Left ventricle myocardium superior (tissue), 1 donor: Measurements from ENCODE around the gene MPPED2. TPM values are rescaled to one million over a fixed set of nuclear protein-coding genes. Genes with fewer than 3 reads are reported as not detected.

Experiments used
- ATAC-seq: fragments of 200-7000 bp; cut with Tn5 transposase; one replicate; pipeline ENCODE4 v1.9.1; 2020; ENCODE audit warnings: mild to moderate bottlenecking, moderate library complexity
- DNase-seq: peaks from one replicate; pipeline ENCODE4 v3.0.0-alpha.2; 2020
- intact Hi-C: fragments of 100-400 bp; cut with micrococcal nuclease; formaldehyde crosslinking; loops from one replicate; pipeline ENCODE4 v1.11.0; 2022
- total RNA-seq: library from RNA; stranded (reverse); fragmentation: NEBNext Ultra II Directional; extraction: Animal tissue kit (Norgen Biotek cat#: 25700); gene quantifications from one replicate; pipeline ENCODE4 v1.2.1, GENCODE V29; 2021
- donor health status: DM: no; HTN: yes; CAD: no; lungs with severe emphysema.

Gene MPPED2
- total RNA-seq, 1 donor from 2014 or later, result 12.3 TPM

- intact Hi-C loops, result no loop called here
- ATAC-seq, result no peak
Observed at GRCh38 chr11:30395751-30396150, 190.4 kb downstream of the MPPED2 start.

GRCh38 chr11:30393012-30393411 lies 193.1 kb downstream of the MPPED2 start:
- peak; percentile 18 for ATAC-seq
- no peak for DNase-seq
- intact Hi-C loops, result no loop called here

More at GRCh38 chr11:30395751-30396150, 190.4 kb downstream of the MPPED2 start:
- DNase-seq, result no peak

DNA sequence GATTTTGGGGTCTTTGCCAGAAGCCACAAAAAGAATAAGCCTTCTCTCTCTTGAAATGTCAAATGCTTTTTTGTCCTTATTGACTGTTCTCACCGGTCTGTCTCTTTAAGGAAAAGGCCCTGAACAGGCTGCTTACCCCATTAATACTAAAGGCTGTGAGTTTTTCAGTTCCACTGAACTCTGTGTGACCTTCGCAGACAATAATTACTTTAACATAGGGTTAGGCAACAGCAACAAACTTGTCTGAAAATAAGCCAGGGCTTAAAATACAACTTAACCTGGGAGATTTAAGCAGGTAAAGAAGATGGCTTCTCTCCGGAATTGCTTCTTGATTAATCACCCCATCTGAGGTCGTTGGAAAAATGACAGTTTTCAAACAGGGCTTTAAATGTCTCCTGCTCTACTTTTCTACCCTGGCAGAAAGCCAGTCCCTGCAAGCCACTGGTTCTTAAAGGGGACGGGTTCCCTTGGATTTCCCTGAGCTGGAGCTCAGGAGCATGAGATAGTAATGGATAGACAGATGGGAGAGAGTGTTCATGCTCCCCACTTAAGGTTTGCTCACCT lies 193.8 kb downstream of the MPPED2 start:
- peak; percentile 69 for ATAC-seq
- intact Hi-C loops, result no loop called here
- DNase-seq, result no peak

- DNase-seq, result no peak
- intact Hi-C loops, result no loop called here
- no peak for ATAC-seq
Observed at GRCh38 chr11:30388957-30389356, 197.2 kb downstream of the MPPED2 start.

DNA sequence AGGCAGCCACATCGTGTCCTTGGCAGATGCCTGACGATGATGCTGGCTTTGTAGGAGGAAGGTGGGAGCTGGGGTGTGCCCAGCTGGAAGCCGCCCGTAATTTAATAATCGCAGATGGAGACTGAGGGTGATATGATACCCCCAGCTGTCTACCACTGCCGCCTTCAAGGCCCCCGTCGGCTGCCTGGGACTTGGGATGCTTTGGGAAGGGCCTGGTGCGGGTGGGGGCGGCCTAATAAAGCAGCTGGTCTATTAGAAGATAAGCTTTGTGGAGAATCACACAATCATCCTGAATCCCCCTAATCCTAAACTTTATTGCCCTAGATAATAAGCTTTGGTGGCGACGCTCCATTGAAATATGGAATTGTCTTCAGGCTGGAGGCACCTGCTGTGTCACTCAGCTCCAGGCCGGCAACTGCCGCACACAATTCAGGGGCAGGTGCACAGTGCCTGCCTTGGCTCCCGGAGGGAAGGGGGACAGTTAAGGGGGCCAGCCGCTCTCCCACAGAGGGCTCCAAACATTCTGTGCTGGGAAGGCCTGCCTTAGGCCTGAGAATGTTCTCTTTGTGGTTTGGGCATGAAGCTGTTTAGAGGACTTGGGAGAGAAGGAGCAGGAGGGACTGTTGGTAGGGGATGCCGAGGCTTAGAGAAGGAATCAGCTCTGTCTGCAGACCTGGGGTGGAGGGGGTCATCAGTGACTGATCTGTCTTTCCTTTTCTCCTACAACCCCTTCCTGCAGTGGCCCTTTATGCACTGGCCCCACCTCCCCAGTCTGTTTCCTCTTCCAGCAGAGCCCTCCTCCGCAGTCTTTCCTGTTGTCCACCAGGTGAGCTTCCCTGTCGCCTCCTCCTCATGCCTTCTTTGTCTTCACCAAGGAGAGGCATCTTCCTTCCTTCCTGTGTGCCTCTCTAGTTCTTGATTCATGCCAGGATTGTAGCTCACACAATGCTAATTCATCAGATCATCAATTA lies 198.0 kb downstream of the MPPED2 start:
- intact Hi-C loops, result no loop called here
- ATAC-seq (no peak), DNase-seq (no peak)

DNA sequence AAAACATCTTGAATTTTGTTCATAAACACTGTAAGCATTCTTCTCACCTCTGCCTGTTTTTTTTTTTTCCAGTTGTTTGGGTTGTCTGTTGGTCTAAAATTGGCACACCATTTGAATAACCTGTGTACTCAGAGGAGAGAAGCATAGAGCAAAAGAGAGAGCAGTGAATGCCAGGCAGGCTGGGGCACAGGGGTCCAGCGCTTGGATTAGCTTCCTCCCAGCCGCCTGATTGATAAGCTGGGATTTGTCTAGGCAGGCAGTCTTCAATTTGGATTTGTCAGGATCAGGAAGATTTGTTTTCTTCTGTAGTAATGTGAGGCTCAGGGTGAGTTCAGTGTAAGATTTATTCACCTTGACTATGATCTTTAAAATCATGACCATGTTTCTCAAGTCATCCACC lies 204.3 kb downstream of the MPPED2 start:
- no peak for DNase-seq
- intact Hi-C loops, result no loop called here
- ATAC-seq, result no peak

DNA sequence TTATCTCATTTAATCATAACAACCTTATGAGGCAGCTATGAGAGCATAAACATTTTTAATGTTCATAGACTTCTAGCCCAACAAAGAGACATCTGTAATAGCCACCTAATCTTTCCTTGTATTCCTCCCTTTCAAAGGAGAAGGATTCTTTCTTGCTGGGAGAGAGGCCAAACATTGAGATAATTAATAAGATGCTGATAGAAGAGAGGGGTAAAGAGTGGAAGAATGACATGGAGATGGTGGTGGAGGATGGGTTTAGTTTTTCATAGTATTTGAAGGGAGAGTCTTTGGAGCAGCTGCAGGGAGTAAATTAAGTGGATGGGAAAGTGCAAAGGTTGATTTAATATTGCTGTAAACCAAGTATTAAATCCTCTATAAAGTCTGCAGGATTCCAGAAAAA lies 205.3 kb downstream of the MPPED2 start:
- no peak for ATAC-seq
- intact Hi-C loops, result no loop called here
- no peak for DNase-seq

- intact Hi-C loops, result no loop called here
- no peak for DNase-seq
- no peak for ATAC-seq
Observed at GRCh38 chr11:30377347-30377746, 208.8 kb downstream of the MPPED2 start.

DNA sequence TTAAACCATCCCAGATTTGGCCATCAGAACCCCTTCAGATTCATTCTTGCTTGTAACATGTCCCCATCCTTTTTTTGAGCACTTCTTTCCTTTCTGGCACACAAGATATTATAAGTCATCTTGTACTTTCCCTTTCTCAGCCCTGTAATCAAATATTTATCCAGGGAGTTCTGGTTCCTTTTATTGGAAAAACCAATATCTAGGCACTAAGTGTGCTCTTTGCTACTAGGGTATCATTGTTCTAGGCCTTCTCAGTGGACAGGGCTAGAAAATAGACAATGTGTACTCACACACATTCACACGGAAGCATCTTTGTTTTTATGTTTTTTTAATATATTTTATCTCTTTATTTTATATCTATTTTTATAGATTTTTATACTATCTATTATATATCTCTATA lies 216.0 kb downstream of the MPPED2 start:
- ATAC-seq (no peak), DNase-seq (no peak)
- intact Hi-C loops, result no loop called here

- ATAC-seq (no peak), DNase-seq (no peak)
- intact Hi-C loops, result no loop called here
Observed at GRCh38 chr11:30368394-30368793, 217.8 kb downstream of the MPPED2 start.

DNA sequence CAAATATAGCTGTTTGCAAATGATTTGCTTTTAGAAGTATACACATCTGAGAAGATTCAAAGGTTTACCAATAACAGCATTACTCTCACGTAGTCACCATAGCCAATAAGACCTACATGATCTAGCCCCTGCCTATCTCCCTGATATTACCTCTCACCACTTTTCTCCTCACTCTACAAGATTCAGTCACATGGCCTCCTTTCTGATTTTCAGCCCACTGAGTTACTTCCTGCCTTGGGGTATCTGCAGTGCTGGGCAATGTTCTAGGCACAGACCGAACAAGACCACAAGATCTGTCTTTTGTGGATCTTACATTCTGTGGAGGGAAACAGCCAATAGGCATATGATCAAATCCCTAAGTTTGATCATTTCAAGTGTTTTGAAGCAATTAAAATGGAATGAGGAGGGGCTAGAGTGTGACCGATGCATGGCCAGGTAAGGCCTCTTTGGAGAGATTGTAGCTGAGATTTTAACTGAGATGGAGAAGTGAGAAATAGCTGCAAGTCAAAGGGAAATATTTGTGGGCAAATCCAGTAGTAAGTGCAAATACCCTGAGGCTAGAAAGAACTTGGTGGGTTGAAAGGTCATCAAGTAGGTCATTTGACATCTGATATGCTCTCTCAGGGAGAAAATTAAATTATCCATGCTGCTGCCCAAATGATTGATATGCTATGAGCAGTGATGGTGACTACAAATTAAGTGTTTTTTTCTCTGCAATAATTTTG lies 220.2 kb downstream of the MPPED2 start:
- DNase-seq (no peak), ATAC-seq (no peak)
- intact Hi-C loops, result no loop called here

DNA sequence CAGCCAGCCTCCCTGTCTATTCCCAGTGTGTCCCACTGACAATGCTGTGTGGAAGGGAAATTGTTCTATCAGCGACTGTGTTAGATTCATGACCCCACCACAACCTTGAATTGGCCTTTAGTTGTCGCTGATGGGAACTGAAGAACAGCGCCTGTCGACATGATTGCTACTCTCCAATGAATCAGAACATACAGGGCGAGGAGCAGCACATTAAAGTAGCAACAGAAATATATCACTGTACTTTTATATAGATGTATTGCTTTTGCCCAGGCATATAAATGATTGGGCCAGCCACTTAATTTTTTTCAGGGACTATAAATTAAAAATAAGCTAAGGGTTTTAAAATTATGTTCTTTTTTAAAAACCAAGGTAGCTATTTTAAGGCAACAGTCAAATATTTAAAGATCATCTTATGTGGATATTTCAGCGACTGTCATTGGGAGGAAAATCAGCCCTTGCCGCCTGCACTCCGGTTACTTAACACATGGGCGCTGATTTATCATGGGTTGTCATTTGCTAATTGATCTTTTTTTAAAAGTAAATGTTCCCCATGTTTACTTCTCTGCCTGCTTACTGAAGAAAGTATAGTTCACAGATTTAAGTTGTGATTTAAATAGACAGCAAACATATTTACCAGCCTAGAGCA lies 221.2 kb downstream of the MPPED2 start:
- intact Hi-C loops, result no loop called here
- no peak for ATAC-seq

DNA sequence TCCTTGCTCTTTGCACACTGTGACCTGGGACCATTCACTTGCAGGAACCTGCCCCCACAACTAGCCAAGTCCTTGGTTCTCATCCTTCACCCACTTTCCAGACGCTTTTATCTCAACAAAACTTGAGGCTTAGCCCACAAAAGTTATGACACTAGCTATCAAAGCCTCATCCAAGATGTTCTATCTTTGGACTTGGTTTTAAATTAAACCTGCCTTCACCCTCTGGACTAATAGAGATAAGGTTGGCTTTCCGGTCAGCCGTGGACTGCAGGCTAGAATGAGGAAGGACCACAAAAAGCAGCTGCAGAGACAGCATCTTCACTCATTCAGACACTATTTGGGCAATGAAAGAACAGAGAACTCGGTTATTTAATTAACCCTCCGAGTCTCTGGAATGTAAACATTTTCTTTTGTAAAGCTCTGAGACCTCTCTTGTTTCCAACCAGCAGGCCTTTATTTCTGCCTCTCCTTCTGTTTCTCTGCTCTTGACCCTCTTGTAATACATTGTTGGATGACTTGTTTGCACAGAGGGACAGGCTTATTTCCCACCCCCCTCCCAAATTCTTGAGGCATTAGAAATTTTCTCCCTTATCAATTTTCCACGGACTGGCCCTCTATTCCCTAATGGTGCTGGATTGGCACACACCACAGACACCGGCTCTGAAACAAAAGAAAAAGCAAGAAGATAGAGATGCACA lies 221.9 kb downstream of the MPPED2 start:
- ATAC-seq (no peak), DNase-seq (no peak)
- intact Hi-C loops, result no loop called here

More for the DNA sequence above, 221.2 kb downstream of the MPPED2 start:
- no peak for DNase-seq

GRCh38 chr11:30360741-30361140 lies 225.4 kb downstream of the MPPED2 start:
- ATAC-seq (no peak), DNase-seq (no peak)
- intact Hi-C loops, result no loop called here
